Lower leg skin (tissue), 3 donors: ENCODE data around the gene MAFG.

Source experiments
- CTCF ChIP-seq, 3 donors: fragments of 450-650 bp; IDR thresholded peaks; one replicate each; pipeline ENCODE4 v1.5.1; 2016; ENCODE audit warnings: antibody characterized with exemption in 3 of 3, mild to moderate bottlenecking in 3 of 3, moderate library complexity in 2 of 3
- POLR2A ChIP-seq, 2 donors: fragments of 450-650 bp; IDR thresholded peaks; one replicate each; pipeline ENCODE4 v1.6.1; 2016 to 2017; ENCODE audit warnings: antibody characterized with exemption in 2 of 2, mild to moderate bottlenecking in 1 of 2, moderate library complexity in 1 of 2

DNA sequence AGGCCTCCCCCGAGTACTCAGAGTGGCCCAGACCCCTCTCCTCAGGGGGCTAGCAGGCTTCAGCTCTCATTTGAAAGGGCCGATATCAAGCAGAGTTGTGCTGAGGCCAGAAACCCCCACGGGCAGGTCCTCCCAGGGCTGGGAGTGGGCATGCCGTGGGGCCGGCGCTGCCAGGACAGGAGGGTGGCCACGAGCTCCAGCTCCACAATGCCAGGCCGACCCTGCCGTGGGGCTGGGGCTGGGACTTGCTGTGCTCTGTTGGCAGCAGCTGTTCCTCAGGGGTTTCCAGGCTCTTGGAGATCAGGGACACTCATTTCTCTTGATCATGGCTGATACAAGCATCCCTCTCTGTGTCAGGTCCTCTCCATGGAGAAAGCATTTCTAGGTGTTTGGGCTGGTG lies 28.6 kb downstream of the MAFG start:
- no peak for TF ChIP-seq POLR2A (IDR thresholded peaks at IDR 0.05)
- no peak for TF ChIP-seq CTCF (IDR thresholded peaks at IDR 0.05)
